SK-N-SH treated with all-trans-retinoic acid at 6 μM for 48 hours (cell line): ENCODE data around the gene CRIP3.

Experiments used
- ATAC-seq: fragments of 200-7000 bp; cut with Tn5 transposase; 3 replicates; pipeline ENCODE4 v1.9.1; 2020; ENCODE audit warnings: mild to moderate bottlenecking, moderate library complexity
- ARNTL ChIP-seq: fragments of 450-650 bp; formaldehyde crosslinking; IDR thresholded peaks from 2 replicates; pipeline ENCODE4 v1.5.0; 2020; ENCODE audit warnings: low read depth, mild to moderate bottlenecking, moderate library complexity, borderline replicate concordance
- BACH2 ChIP-seq: fragments of 250-450 bp; sonication (Bioruptor Pico); IDR thresholded peaks from 2 replicates; pipeline ENCODE4 v1.9.0; 2021; ENCODE audit warnings: mild to moderate bottlenecking, borderline replicate concordance
- CREB5 ChIP-seq: fragments of 250-450 bp; sonication (Bioruptor Pico); IDR thresholded peaks from 2 replicates; pipeline ENCODE4 v1.5.1; 2020; ENCODE audit warnings: low read depth, mild to moderate bottlenecking, moderate library complexity
- CSDC2 ChIP-seq: fragments of 250-450 bp; sonication (Bioruptor Pico); IDR thresholded peaks from 2 replicates; pipeline ENCODE4 v1.5.0; 2020; ENCODE audit warnings: mild to moderate bottlenecking, moderate library complexity
- CSRNP3 ChIP-seq: fragments of 250-450 bp; sonication (Bioruptor Pico); IDR thresholded peaks from 2 replicates; pipeline ENCODE4 v1.5.1; 2021; ENCODE audit warnings: mild to moderate bottlenecking, moderate library complexity
- ESRRG ChIP-seq: fragments of 250-450 bp; sonication (Bioruptor Pico); IDR thresholded peaks from 2 replicates; pipeline ENCODE4 v1.6.1; 2021; ENCODE audit warnings: mild to moderate bottlenecking
- GLIS3 ChIP-seq: fragments of 250-450 bp; sonication (Bioruptor Pico); IDR thresholded peaks from 2 replicates; pipeline ENCODE4 v1.5.0; 2020; ENCODE audit warnings: mild to moderate bottlenecking, moderate library complexity
- ISL1 ChIP-seq: fragments of 250-450 bp; sonication (Bioruptor Pico); IDR thresholded peaks from 2 replicates; pipeline ENCODE4 v2.1.2; 2022; ENCODE audit warnings: mild to moderate bottlenecking, moderate library complexity
- OSR1 ChIP-seq: fragments of 250-450 bp; sonication (Bioruptor Pico); IDR thresholded peaks from 2 replicates; pipeline ENCODE4 v1.8.0; 2022; ENCODE audit warnings: moderate library complexity, mild to moderate bottlenecking, inconsistent platforms
- PPARA ChIP-seq: fragments of 250-450 bp; sonication (Bioruptor Pico); IDR thresholded peaks from 2 replicates; pipeline ENCODE4 v1.5.0; 2020; ENCODE audit warnings: mild to moderate bottlenecking, borderline replicate concordance
- RARB ChIP-seq: fragments of 250-450 bp; sonication (Bioruptor Pico); IDR thresholded peaks from 2 replicates; pipeline ENCODE4 v1.8.0; 2021; ENCODE audit warnings: mild to moderate bottlenecking, moderate library complexity
- SNAI2 ChIP-seq: fragments of 250-450 bp; sonication (Bioruptor Pico); IDR thresholded peaks from 2 replicates; pipeline ENCODE4 v1.5.0; 2020; ENCODE audit warnings: mild to moderate bottlenecking, moderate library complexity
- TCF4 ChIP-seq: fragments of 250-450 bp; sonication (Bioruptor Pico); IDR thresholded peaks from 2 replicates; pipeline ENCODE4 v1.8.0; 2021; ENCODE audit warnings: mild to moderate bottlenecking, moderate library complexity, borderline replicate concordance
- TOX ChIP-seq: fragments of 250-450 bp; sonication (Bioruptor Pico); IDR thresholded peaks from 2 replicates; pipeline ENCODE4 v1.8.0; 2021; ENCODE audit warnings: mild to moderate bottlenecking, moderate library complexity, borderline replicate concordance
- TSHZ2 ChIP-seq: fragments of 250-450 bp; sonication (Bioruptor Pico); IDR thresholded peaks from 2 replicates; pipeline ENCODE4 v1.5.0; 2020; ENCODE audit warnings: mild to moderate bottlenecking, moderate library complexity
- ZC3H10 ChIP-seq: fragments of 250-450 bp; sonication (Bioruptor Pico); IDR thresholded peaks from 2 replicates; pipeline ENCODE4 v1.5.1; 2021; ENCODE audit warnings: mild to moderate bottlenecking, moderate library complexity
- ZFP3 ChIP-seq: fragments of 250-450 bp; sonication (Bioruptor Pico); IDR thresholded peaks from 2 replicates; pipeline ENCODE4 v1.5.0; 2020; ENCODE audit warnings: mild to moderate bottlenecking, moderate library complexity
- ZNF565 ChIP-seq: fragments of 450-650 bp; formaldehyde crosslinking; conservative IDR thresholded peaks from 2 replicates; pipeline ENCODE4 v1.5.0; 2020; ENCODE audit warnings: low read depth, mild to moderate bottlenecking, moderate library complexity
- ZNF70 ChIP-seq: fragments of 450-650 bp; formaldehyde crosslinking; IDR thresholded peaks from 2 replicates; pipeline ENCODE4 v1.5.0; 2020; ENCODE audit warnings: mild to moderate bottlenecking, moderate library complexity
- TF ChIP-seq, protein P1 (sequence below): fragments of 250-450 bp; sonication (Bioruptor Pico); IDR thresholded peaks from 2 replicates; pipeline ENCODE4 v1.8.0; 2020; ENCODE audit warnings: mild to moderate bottlenecking, moderate library complexity, borderline replicate concordance
- TF ChIP-seq, protein P2 (sequence below): fragments of 250-450 bp; sonication (Bioruptor Pico); IDR thresholded peaks from 2 replicates; pipeline ENCODE4 v1.8.0; 2021; ENCODE audit warnings: low read depth, mild to moderate bottlenecking, moderate library complexity, borderline replicate concordance

Gene CRIP3

GRCh38 chr6:43275801-43276576 lies 32.6 kb downstream of the CRIP3 start (continued):
- TF ChIP-seq TSHZ2 (CRISPR knock-in tag) (no peak), ISL1 (CRISPR knock-in tag) (no peak), CREB5 (no peak), ZC3H10 (CRISPR knock-in tag) (no peak), ZNF565 (no peak)
- TF ChIP-seq, all 23 proteins: peak for 0

- TF ChIP-seq CREB5 = no peak
- no peak for TF ChIP-seq BACH2 (CRISPR knock-in tag)
- TF ChIP-seq RARB (CRISPR knock-in tag) = no peak
- no peak for TF ChIP-seq ESRRG (CRISPR knock-in tag)
- peak; percentile 37 for ATAC-seq
Measured at GRCh38 chr6:43274916-43275597, 33.6 kb downstream of the CRIP3 start.

DNA sequence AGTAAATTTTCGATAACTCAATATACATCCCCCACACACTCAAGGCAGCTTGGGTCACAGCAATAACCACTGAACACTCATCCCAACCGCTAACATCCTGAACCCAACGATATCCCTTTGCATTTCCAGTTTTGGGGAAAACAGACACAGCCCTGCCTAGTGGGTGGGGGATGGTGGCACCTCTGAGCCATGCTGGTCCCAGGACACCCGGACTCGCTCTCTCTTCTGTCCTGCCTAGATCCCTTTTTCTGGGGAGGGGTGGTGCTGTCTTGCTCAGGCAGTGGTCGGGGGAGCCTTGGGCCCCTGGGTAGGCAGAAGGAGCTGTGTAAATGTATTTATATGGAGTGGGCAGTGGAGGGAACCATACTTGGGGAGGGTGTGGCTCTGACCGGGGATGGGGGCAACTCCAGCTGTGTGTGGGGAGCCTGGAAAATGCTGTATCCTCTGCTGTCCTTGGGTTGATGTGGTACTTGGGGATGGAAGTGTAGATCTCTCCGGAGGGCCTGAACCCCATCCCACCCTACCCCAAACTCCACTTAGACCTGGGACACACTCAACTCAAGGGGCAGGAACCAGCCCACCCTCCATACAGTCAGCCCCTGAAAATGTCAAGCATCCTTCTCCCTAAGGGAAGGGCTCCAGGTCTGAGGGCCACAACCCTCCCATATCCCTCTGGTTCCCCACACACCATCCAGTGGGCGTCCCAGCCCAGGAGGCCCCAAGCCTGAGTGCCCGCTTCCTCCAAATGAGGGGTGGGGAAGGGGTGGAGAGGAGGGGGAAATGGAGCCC lies 34.3 kb downstream of the CRIP3 start:
- ATAC-seq = no peak
- TF ChIP-seq, protein P1, sequence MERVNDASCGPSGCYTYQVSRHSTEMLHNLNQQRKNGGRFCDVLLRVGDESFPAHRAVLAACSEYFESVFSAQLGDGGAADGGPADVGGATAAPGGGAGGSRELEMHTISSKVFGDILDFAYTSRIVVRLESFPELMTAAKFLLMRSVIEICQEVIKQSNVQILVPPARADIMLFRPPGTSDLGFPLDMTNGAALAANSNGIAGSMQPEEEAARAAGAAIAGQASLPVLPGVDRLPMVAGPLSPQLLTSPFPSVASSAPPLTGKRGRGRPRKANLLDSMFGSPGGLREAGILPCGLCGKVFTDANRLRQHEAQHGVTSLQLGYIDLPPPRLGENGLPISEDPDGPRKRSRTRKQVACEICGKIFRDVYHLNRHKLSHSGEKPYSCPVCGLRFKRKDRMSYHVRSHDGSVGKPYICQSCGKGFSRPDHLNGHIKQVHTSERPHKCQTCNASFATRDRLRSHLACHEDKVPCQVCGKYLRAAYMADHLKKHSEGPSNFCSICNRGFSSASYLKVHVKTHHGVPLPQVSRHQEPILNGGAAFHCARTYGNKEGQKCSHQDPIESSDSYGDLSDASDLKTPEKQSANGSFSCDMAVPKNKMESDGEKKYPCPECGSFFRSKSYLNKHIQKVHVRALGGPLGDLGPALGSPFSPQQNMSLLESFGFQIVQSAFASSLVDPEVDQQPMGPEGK (CRISPR knock-in tag) = no peak
- TF ChIP-seq TCF4 (CRISPR knock-in tag) = no peak
- TF ChIP-seq ISL1 (CRISPR knock-in tag) = no peak

- no peak for TF ChIP-seq SNAI2 (CRISPR knock-in tag)
- TF ChIP-seq, protein P2, sequence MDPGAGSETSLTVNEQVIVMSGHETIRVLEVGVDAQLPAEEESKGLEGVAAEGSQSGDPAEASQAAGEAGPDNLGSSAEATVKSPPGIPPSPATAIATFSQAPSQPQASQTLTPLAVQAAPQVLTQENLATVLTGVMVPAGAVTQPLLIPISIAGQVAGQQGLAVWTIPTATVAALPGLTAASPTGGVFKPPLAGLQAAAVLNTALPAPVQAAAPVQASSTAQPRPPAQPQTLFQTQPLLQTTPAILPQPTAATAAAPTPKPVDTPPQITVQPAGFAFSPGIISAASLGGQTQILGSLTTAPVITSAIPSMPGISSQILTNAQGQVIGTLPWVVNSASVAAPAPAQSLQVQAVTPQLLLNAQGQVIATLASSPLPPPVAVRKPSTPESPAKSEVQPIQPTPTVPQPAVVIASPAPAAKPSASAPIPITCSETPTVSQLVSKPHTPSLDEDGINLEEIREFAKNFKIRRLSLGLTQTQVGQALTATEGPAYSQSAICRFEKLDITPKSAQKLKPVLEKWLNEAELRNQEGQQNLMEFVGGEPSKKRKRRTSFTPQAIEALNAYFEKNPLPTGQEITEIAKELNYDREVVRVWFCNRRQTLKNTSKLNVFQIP = no peak
- TF ChIP-seq ZNF70 = no peak
- TF ChIP-seq ZFP3 (CRISPR knock-in tag) = no peak
- no peak for TF ChIP-seq RARB (CRISPR knock-in tag)
- ATAC-seq = no peak
Measured at GRCh38 chr6:43273707-43274106, 34.9 kb downstream of the CRIP3 start.

DNA sequence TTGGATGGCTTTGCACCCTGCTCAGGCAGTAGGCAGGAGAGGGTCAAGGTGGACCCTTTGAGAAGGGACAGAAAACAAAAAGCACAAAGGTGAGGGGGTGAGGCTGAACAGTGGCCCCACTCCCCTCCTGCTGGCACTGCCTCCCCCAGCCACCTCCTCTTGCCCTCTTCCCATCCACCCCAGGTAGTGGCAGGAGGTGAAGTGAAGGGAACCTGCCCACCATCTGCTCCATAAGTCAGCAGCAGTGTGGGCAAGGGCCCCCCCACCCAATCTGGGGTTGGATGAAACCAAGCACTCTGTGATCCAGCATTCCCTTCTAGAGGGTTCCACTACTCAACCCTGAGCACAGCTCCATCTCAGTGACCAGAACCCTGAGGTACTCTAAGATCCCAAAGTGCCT lies 36.7 kb downstream of the CRIP3 start:
- no peak for ATAC-seq
- TF ChIP-seq OSR1 (CRISPR knock-in tag) = no peak
- no peak for TF ChIP-seq ZC3H10 (CRISPR knock-in tag)
- no peak for TF ChIP-seq SNAI2 (CRISPR knock-in tag)
- no peak for TF ChIP-seq PPARA (CRISPR knock-in tag)
- TF ChIP-seq GLIS3 = no peak
- TF ChIP-seq CSDC2 = no peak
- TF ChIP-seq TOX (CRISPR knock-in tag) = no peak
- no peak for TF ChIP-seq ZFP3 (CRISPR knock-in tag)
- no peak for TF ChIP-seq ARNTL
- TF ChIP-seq BACH2 (CRISPR knock-in tag) = no peak
- no peak for TF ChIP-seq CSRNP3 (CRISPR knock-in tag)
- no peak for TF ChIP-seq ESRRG (CRISPR knock-in tag)
